ENCODE results near the gene CNTNAP2.

- TF ChIP-seq CTCF (IDR thresholded peaks at IDR 0.05) (no peak), POLR2A (IDR thresholded peaks at IDR 0.05) (no peak)
These were observed 2328.9 kb downstream of the CNTNAP2 start for GRCh38 chr7:148445260-148446044.
